DOHH2 (cell line): ENCODE measurements around the gene FSCN2.

Source experiments
- EZH2phosphoT487 ChIP-seq: fragments of 200-600 bp; sonication (generic); IDR thresholded peaks from 2 replicates; pipeline ENCODE4 v1.6.1; 2017; ENCODE audit warnings: borderline replicate concordance, mild to moderate bottlenecking, antibody characterized with exemption, low read length, moderate library complexity, mixed read lengths
- TF ChIP-seq, protein P1 (sequence below): fragments of 200-600 bp; sonication (generic); IDR thresholded peaks from one replicate; pipeline ENCODE4 v1.5.1; 2014; ENCODE audit warnings: antibody characterized with exemption, mild to moderate bottlenecking, low read depth, low read length; ENCODE audit not compliant: poor library complexity, severe bottlenecking

DNA sequence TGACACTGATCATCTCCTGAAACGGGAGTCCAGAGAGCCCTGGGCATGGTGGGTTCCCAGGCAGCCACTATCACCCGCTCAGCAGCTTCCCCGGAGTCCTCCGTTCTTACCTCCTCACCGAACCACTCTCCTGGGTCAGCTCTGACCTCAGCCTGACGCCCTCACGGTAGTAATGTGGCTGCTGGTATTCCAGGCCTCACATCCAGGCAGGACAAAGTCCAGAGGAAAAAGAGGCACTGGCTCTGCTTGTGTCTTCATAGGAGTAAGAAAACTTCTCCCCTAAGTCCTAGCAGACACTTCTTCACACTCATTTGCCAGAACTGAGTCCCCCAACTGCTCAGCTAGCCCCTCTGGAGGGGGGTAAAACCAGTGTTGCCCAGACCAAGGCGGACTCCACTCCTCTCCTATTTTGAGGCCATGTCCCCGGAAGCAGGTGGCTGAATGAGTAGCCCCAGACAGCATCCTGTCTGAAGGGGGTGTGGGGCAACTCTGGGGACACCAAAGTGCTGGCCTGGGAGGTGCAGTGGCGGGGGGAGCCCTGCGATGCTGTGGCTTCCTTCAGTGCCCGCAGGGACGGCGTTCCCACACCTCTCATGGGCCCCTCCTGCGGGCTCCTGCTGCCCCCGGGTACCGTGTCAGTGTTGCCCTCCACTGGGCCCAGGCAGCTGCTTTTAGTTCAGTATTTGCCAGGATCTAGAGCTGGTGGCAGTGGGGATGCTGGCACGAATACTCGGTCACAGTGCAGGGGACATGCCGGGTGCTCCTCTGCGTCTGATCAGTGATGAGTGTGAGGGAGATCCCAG, 5.4 kb downstream of the FSCN2 start:
- TF ChIP-seq, protein P1, sequence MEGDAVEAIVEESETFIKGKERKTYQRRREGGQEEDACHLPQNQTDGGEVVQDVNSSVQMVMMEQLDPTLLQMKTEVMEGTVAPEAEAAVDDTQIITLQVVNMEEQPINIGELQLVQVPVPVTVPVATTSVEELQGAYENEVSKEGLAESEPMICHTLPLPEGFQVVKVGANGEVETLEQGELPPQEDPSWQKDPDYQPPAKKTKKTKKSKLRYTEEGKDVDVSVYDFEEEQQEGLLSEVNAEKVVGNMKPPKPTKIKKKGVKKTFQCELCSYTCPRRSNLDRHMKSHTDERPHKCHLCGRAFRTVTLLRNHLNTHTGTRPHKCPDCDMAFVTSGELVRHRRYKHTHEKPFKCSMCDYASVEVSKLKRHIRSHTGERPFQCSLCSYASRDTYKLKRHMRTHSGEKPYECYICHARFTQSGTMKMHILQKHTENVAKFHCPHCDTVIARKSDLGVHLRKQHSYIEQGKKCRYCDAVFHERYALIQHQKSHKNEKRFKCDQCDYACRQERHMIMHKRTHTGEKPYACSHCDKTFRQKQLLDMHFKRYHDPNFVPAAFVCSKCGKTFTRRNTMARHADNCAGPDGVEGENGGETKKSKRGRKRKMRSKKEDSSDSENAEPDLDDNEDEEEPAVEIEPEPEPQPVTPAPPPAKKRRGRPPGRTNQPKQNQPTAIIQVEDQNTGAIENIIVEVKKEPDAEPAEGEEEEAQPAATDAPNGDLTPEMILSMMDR: no peak
- TF ChIP-seq EZH2phosphoT487: no peak
